IPS-18c (cell line): ENCODE measurements around the gene POR.
"Not testable (repeated sequence)": the region's sequence is repeated elsewhere in the genome, so short reads cannot be mapped to it uniquely, and the experiment has no call there.

ENCODE experiments used
- H3K4me3 ChIP-seq: 2 replicates; pipeline ENCODE4 v1.7.0; 2013; ENCODE audit warnings: low read depth, mild to moderate bottlenecking, low read length, moderate library complexity; ENCODE audit not compliant: insufficient read depth
- H3K9me3 ChIP-seq: one replicate; pipeline ENCODE4 v1.6.1; 2013; ENCODE audit warnings: mild to moderate bottlenecking, low read length, moderate library complexity; ENCODE audit not compliant: control insufficient read depth, insufficient read depth

The POR gene

GRCh38 chr7:76016191-76016947 lies 101.4 kb downstream of the POR start:
- Histone ChIP-seq H3K9me3 (no peaks in the 10 kb centered on the region), H3K4me3 (no peak overlapping the region)

DNA sequence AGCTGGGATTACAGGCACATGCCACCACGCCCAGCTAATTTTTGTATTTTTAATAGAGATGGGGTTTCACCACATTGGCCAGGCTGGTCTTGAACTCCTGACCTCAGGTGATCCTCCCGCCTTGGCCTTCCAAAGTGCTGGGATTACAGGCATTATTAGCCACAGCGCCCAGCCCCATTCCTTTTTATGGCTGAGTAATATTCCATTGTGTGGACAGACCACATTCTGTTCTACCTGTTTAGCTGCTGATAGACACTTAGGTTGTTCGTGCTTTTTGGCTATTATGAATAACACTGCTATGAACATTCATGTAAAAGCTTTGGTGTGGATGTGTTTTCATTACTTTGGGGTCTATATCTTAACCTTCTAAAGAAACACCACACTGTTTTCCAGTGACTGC lies 103.6 kb downstream of the POR start:
- H3K9me3 ChIP-seq, H3K4me3 ChIP-seq: not testable (repeated sequence)

DNA sequence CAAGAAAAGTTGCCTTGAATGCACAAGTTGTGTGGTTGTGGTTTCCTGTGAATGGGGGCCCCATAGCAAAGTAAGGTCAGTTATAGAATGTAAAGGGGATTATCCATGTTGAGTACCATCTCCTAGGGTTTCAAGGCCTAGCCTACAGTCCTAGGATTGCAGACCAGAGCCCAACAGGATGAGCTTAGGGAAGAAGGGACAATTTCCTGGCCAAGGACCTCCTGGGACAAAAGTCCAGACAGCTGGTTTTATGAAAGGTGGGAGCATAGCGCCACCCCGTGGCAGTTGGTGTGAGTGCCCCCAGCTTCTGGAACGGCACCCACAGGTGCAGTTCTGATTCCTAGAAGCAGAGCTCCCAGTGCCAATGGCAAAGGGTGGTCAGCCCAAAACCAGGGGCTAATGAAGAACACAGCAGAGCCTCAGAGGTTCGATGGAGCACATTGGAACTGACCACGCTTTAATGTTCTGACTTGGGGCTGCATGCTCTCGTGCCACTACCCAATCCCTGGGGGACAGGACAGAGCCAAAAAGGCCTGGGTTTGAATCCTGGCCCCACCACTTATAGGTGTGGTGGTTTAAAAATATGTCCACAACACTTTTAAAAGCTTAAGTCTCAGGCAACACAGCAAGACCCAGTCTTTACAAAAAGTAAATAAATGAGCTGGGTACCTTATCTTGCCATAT lies 105.2 kb downstream of the POR start:
- Histone ChIP-seq H3K9me3 (no peaks in the 10 kb centered on the region), H3K4me3 (no peak overlapping the region)

- H3K9me3 ChIP-seq: no peaks in the 10 kb centered on the region
- H3K4me3 ChIP-seq: no peak overlapping the region
Observed at GRCh38 chr7:76022026-76022780, 107.2 kb downstream of the POR start.

GRCh38 chr7:76023002-76023401 lies 108.0 kb downstream of the POR start:
- Histone ChIP-seq H3K4me3 (no peak overlapping the region), H3K9me3 (no peaks in the 10 kb centered on the region)

- not testable (repeated sequence) for H3K4me3 ChIP-seq, H3K9me3 ChIP-seq
Observed at GRCh38 chr7:76029682-76030081, 114.7 kb downstream of the POR start.

DNA sequence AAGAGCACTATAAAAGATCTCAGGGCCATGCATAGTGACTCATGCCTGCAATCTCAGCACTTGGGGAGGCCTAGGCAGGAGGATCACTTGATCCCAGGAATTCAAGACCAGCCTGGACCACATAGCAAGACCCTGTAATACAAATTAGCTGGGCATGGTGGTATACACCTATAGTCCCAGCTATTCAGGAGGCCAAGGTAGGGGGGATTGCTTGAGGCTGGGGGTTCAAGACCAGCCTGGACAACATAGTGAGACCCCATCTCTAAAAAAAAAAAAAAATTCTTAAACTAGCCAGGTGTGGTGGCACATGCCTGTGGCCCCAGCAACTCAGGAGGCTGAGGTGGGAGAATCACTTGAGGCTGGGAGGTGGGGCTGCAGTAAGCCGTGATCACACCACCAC lies 117.0 kb downstream of the POR start:
- no peak overlapping the region for H3K4me3 ChIP-seq

More for the DNA sequence above, 117.0 kb downstream of the POR start:
- H3K9me3 ChIP-seq: no peaks in the 10 kb centered on the region
